GM12872 (cell line): ENCODE measurements around the gene STON1.

Experiments
- TF ChIP-seq, protein P1 (sequence below): IDR thresholded peaks from 3 replicates; pipeline ENCODE4 v1.5.1; 2011; ENCODE audit warnings: low read depth, mild to moderate bottlenecking, low read length, moderate library complexity; ENCODE audit not compliant: insufficient read depth

Gene STON1

GRCh38 chr2:48514348-48515003 is 15.5 kb upstream of the STON1 start:
- TF ChIP-seq, protein P1, sequence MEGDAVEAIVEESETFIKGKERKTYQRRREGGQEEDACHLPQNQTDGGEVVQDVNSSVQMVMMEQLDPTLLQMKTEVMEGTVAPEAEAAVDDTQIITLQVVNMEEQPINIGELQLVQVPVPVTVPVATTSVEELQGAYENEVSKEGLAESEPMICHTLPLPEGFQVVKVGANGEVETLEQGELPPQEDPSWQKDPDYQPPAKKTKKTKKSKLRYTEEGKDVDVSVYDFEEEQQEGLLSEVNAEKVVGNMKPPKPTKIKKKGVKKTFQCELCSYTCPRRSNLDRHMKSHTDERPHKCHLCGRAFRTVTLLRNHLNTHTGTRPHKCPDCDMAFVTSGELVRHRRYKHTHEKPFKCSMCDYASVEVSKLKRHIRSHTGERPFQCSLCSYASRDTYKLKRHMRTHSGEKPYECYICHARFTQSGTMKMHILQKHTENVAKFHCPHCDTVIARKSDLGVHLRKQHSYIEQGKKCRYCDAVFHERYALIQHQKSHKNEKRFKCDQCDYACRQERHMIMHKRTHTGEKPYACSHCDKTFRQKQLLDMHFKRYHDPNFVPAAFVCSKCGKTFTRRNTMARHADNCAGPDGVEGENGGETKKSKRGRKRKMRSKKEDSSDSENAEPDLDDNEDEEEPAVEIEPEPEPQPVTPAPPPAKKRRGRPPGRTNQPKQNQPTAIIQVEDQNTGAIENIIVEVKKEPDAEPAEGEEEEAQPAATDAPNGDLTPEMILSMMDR, result no peak

GRCh38 chr2:48515513-48515985 is 14.4 kb upstream of the STON1 start:
- TF ChIP-seq, protein P1, result no peak

DNA sequence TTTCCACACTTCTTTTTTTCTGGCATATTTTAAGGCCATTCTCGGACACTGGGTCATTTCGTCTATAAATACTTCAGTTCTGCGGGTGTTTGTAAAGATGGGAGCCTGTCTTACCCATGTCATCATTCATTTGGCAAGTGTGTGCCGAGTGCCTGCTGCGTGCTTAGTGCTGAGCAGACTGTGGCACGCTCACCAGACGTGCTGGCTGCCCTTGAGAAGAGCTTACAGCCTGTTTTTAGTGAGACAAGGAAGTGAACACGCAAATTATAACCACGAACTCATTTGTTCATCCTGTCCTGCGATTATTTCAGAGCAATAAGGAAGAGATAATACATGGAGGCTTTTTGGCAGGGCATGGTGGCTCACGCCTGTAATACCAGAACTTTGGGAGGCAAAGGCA is 10.4 kb upstream of the STON1 start:
- TF ChIP-seq, protein P1, result no peak

DNA sequence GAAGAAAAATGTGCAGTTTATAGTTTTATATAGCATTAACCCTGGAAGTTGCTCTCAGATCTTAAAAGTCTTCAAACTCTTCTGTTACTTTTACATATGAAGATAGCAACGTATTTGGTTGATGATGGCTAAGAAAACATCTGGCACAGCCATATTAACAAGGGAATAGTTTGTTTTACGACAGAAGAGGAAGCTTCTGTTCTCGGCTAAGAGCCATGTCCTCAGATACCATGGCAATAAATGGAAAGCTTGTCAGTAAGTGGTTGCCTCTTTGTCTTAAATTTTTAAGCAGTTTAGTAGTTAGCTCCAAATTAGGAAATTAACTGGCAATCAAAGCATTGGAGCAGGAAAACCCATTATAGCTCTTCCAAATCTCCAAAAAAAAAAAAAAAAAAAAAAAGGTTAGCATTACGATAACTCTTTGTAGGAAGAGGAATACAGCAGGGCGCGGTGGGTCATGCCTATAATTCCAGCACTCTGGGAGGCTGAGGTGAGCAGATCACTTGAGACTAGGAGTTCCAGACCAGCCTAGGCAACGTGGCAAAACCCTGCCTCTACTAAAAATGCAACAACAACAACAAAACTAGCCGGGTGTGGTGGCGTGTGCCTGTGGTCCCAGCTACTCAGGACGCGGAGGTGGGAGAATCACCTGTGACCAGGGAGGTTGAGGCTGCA is 4.5 kb upstream of the STON1 start:
- TF ChIP-seq, protein P1, result no peak

- TF ChIP-seq, protein P1, result no peak
These were observed 2.6 kb upstream of the STON1 start for GRCh38 chr2:48527226-48527885.

GRCh38 chr2:48528431-48528830 is 1.5 kb upstream of the STON1 start:
- TF ChIP-seq, protein P1, result no peak

DNA sequence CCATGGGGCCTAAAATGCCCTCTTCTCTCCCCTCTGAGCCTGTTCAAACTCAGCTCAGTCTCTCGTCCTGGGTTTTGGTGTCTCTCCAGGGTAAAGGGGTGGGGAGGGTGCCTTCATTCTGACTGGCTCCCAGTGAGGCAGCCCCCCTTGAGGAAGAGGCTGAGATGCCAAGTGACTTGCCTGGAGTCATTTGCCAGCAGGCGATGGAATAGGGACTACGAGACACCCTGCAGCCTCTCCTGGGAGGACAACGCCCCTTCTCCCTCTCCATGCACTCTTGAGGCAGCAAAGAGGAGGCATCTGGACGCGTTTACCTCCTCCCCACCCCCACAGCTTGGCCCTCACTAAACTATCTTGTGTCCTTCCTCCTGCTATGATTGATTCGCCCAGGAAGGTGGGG is 760 bp upstream of the STON1 start:
- TF ChIP-seq, protein P1, result no peak
